Vagina (tissue), 2 donors: ENCODE data around the gene TPPP3.
A peak's percentile ranks its signal among the peaks of the same experiment; 100 is the strongest.

ENCODE experiments used
- CTCF ChIP-seq, 3 experiments: fragments of 450-650 bp in 2 of 3; fragments of 200-600 bp in 1 of 3; sonication (generic) in 1 of 3; IDR thresholded peaks; one replicate each; pipeline ENCODE4 v1.5.1; 2017 to 2019; ENCODE audit warnings: antibody characterized with exemption in 3 of 3, mild to moderate bottlenecking in 2 of 3, moderate library complexity in 2 of 3
- POLR2A ChIP-seq, 2 donors: fragments of 450-650 bp; IDR thresholded peaks; one replicate each; pipeline ENCODE4 v1.6.1; 2017; ENCODE audit warnings: antibody characterized with exemption in 2 of 2, mild to moderate bottlenecking in 2 of 2, moderate library complexity in 2 of 2
- POLR2AphosphoS5 ChIP-seq, 2 donors: sonication (generic); formaldehyde crosslinking; IDR thresholded peaks; one replicate each; pipeline ENCODE4 v1.9.0; 2017; ENCODE audit warnings: antibody characterized with exemption in 2 of 2, mild to moderate bottlenecking in 2 of 2, low read depth in 1 of 2; ENCODE audit not compliant: insufficient read depth in 1 of 2

- TF ChIP-seq CTCF (IDR thresholded peaks at IDR 0.05) (no peak), POLR2AphosphoS5 (IDR thresholded peaks at IDR 0.05; ENCODE audit: insufficient read depth in 1 of 2, low read depth in 1 of 2) (peak in 1 of 2 donors; percentile 36), POLR2A (IDR thresholded peaks at IDR 0.05) (no peak)
These were observed 3.9 kb upstream of the TPPP3 start for GRCh38 chr16:67397036-67397801.
